Esophagus squamous epithelium (tissue), 5 donors: ENCODE data around the gene NFIB. TPM values are rescaled to one million over a fixed set of nuclear protein-coding genes. Genes with fewer than 3 reads are reported as not detected.

ENCODE experiments used
- DNase-seq: peaks from one replicate; lab custom pipeline; 2025; lab: John Stamatoyannopoulos, UW
- H3K27ac ChIP-seq, 4 donors: fragments of 200-600 bp; sonication (generic); one replicate each; pipeline ENCODE4 v1.5.1; 2016 to 2019; ENCODE audit warnings: mild to moderate bottlenecking in 1 of 4
- H3K27me3 ChIP-seq, 4 donors: fragments of 200-600 bp; sonication (generic); 1 replicate in 3 of 4; 2 replicates in 1 of 4; pipeline versions ENCODE4 v1.5.1 to v1.6.0; 2017 to 2021; ENCODE audit warnings: antibody characterized with exemption in 1 of 4
- H3K36me3 ChIP-seq, 3 donors: fragments of 200-600 bp; sonication (generic); one replicate each; pipeline ENCODE4 v1.5.1; 2016 to 2019
- H3K4me1 ChIP-seq, 3 donors: fragments of 200-600 bp; sonication (generic); one replicate each; pipeline ENCODE4 v1.5.1; 2017 to 2019
- H3K4me3 ChIP-seq, 4 donors: fragments of 200-600 bp; sonication (generic); 1 replicate in 3 of 4; 2 replicates in 1 of 4; pipeline ENCODE4 v1.5.1; 2016 to 2019; ENCODE audit warnings: mild to moderate bottlenecking in 2 of 4, moderate library complexity in 1 of 4
- H3K9me3 ChIP-seq, 3 donors: fragments of 200-600 bp; sonication (generic); one replicate each; pipeline ENCODE4 v1.5.1; 2016 to 2019
- CTCF ChIP-seq, 6 experiments: fragments of 450-650 bp in 4 of 6; fragments of 200-600 bp in 2 of 6; sonication (generic) in 2 of 6; IDR thresholded peaks; one replicate each; pipeline ENCODE4 v1.5.1; 2016 to 2019; ENCODE audit warnings: antibody characterized with exemption in 6 of 6, mild to moderate bottlenecking in 4 of 6, moderate library complexity in 4 of 6
- POLR2A ChIP-seq, 4 donors: fragments of 450-650 bp; IDR thresholded peaks; one replicate each; pipeline ENCODE4 v1.6.1; 2017; ENCODE audit warnings: antibody characterized with exemption in 4 of 4, mild to moderate bottlenecking in 4 of 4, moderate library complexity in 3 of 4
- WGBS, 2 donors: methylation state at CpG; one replicate each; pipeline ENCODE4 v1.1.5; 2018; 5-methylcytosine and 5-hydroxymethylcytosine counted together
- intact Hi-C: fragments of 100-400 bp; cut with DNase I; formaldehyde crosslinking; loops from one replicate; pipeline ENCODE4 v1.15.0; 2022
- total RNA-seq, 4 donors: library from RNA; depleted of rRNA; stranded (reverse); fragments of >200 nt; gene quantifications; one replicate each; pipeline ENCODE4 v1.1.0, GENCODE V29; 2016
- donor health status: DM: yes; HTN: yes; CAD: no.

NFIB gene
- total RNA-seq, 4 donors from 2014 or later: 16.8 to 38.1 (median 23.0) TPM

- no peaks in the 10 kb centered on the region for H3K27me3 ChIP-seq
- no peak overlapping the region for H3K4me3 ChIP-seq
- H3K27ac ChIP-seq: no peak overlapping the region
- H3K4me1 ChIP-seq: peaks cover 2 to 63% (median 3%) of the 10 kb centered on the region in 3 donors
- TF ChIP-seq CTCF (IDR thresholded peaks at IDR 0.05): no peak
- TF ChIP-seq POLR2A (IDR thresholded peaks at IDR 0.05): no peak
- 71 to 81% methylated on average over 8 of the region's 8 CpGs for WGBS, 2 donors
- no peaks in the 10 kb centered on the region for H3K9me3 ChIP-seq
- intact Hi-C loops: no loop called here
- H3K36me3 ChIP-seq: no peaks in the 10 kb centered on the region
- DNase-seq: no peak
Observed at GRCh38 chr9:14209399-14210345, 104.3 kb downstream of the NFIB start.

GRCh38 chr9:14207352-14207995 lies 106.5 kb downstream of the NFIB start:
- Histone ChIP-seq H3K4me3 (no peak overlapping the region), H3K27me3 (no peaks in the 10 kb centered on the region), H3K4me1 (peaks cover 2 to 63% (median 14%) of the 10 kb centered on the region in 3 donors), H3K9me3 (no peaks in the 10 kb centered on the region), H3K27ac (no peak overlapping the region), H3K36me3 (no peaks in the 10 kb centered on the region)
- WGBS, 2 donors: 72 to 81% methylated on average over 6 of the region's 6 CpGs
- DNase-seq: no peak
- intact Hi-C loops: no loop called here
- no peak for TF ChIP-seq POLR2A (IDR thresholded peaks at IDR 0.05)
- no peak for TF ChIP-seq CTCF (IDR thresholded peaks at IDR 0.05)

GRCh38 chr9:14205463-14205862 lies 108.5 kb downstream of the NFIB start:
- Histone ChIP-seq H3K27ac (peak overlapping the region in 3 of 4 donors; percentile 27 to 42 (median 34)), H3K9me3 (no peaks in the 10 kb centered on the region), H3K4me1 (peaks cover 2 to 53% (median 14%) of the 10 kb centered on the region in 3 donors), H3K27me3 (no peaks in the 10 kb centered on the region), H3K36me3 (no peaks in the 10 kb centered on the region), H3K4me3 (no peak overlapping the region)
- WGBS, 2 donors: 35 to 50% methylated on average over 1 of the region's 1 CpG
- DNase-seq: no peak
- intact Hi-C loops: no loop called here
- TF ChIP-seq POLR2A (IDR thresholded peaks at IDR 0.05): no peak
- no peak for TF ChIP-seq CTCF (IDR thresholded peaks at IDR 0.05)

GRCh38 chr9:14203356-14204056 lies 110.4 kb downstream of the NFIB start:
- Histone ChIP-seq H3K36me3 (no peaks in the 10 kb centered on the region), H3K4me1 (peaks cover 9 to 57% (median 28%) of the 10 kb centered on the region in 3 donors), H3K4me3 (peak overlapping the region in 3 of 4 donors; percentile 15 to 51 (median 26)), H3K27ac (peak overlapping the region; percentile 66 to 82 (median 77)), H3K9me3 (no peaks in the 10 kb centered on the region), H3K27me3 (no peaks in the 10 kb centered on the region)
- no peak for TF ChIP-seq CTCF (IDR thresholded peaks at IDR 0.05)
- no peak for TF ChIP-seq POLR2A (IDR thresholded peaks at IDR 0.05)
- 25 to 36% methylated on average over 12 of the region's 12 CpGs for WGBS, 2 donors
- intact Hi-C loops: no loop called here
- DNase-seq: no peak
